ENCODE results near the gene ZFAND3. TPM values are rescaled to one million over a fixed set of nuclear protein-coding genes. Genes with fewer than 3 reads are reported as not detected.

ZFAND3 gene
- total and polyA plus RNA-seq, 2 donors (not counting 1 experiment from before 2014, with no cell fraction given), result 13.5 to 58.3 TPM

DNA sequence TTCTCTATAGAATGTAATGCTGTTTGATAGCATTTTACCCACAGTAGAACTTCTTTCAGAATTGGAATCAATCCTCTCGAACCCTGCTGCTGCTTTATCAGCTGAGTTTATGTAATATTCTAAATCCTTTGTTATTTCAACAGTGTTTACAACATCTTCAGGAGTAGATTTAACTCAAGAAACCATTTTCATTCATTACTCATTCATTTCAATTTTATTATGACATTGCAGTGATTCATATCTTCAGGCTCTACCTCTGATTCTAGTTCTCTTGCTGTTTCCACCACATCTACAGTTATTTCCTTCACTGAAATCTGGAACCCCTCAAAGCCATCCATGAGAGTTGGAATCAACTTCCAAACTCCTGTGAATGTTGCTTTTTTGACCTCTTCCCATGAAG lies 93.7 kb downstream of the ZFAND3 start:
- Mint-ChIP-seq H3K4me3 (no peak overlapping the region), H3K4me1 (peaks cover 55% of the 10 kb centered on the region), H3K9me3 (ENCODE audit: insufficient read depth) (no peaks in the 10 kb centered on the region), H3K27me3 (no peaks in the 10 kb centered on the region), H3K27ac (no peak overlapping the region)
- Histone ChIP-seq H3K4me3 (ENCODE audit: control extremely low read depth in 1 of 5, extremely low read depth in 1 of 5, insufficient read depth in 1 of 5, low read depth in 2 of 5, low read length in 4 of 5) (no peak overlapping the region), H3K27ac (ENCODE audit: low read length in 2 of 2) (no peak overlapping the region), H3K4me1 (ENCODE audit: control insufficient read depth in 2 of 2, insufficient read depth in 2 of 2, low read length in 2 of 2) (peaks cover 3 to 7% of the 10 kb centered on the region in 2 donors), H4K20me1 (ENCODE audit: control insufficient read depth, insufficient read depth, low read length, poor library complexity, severe bottlenecking) (peaks cover 42% of the 10 kb centered on the region), H3K27me3 (replicated peaks in 1 of 4; ENCODE audit: control extremely low read depth in 1 of 4, control insufficient read depth in 3 of 4, insufficient read depth in 4 of 4, low read length in 3 of 4) (no peaks in the 10 kb centered on the region), H3K36me3 (replicated peaks in 1 of 2; ENCODE audit: control extremely low read depth in 1 of 2, control insufficient read depth in 1 of 2, extremely low read depth in 1 of 2, insufficient read depth in 2 of 2, low read length in 1 of 2) (no peaks in the 10 kb centered on the region), H2AFZ (ENCODE audit: insufficient read depth, low read depth, low read length, poor library complexity, severe bottlenecking) (no peak overlapping the region), H3K4me2 (replicated peaks; ENCODE audit: low read depth, low read length, poor library complexity, severe bottlenecking) (no peak overlapping the region), H3K9ac (ENCODE audit: low read length) (no peak overlapping the region), H3K79me2 (ENCODE audit: control insufficient read depth, insufficient read depth, low read length) (peaks cover 92% of the 10 kb centered on the region), H3K9me3 (ENCODE audit: control extremely low read depth in 1 of 3, control insufficient read depth in 2 of 3, insufficient read depth in 1 of 3, low read length in 2 of 3) (no peaks in the 10 kb centered on the region)
- no peak for TF ChIP-seq CTCF (IDR thresholded peaks at IDR 0.05)
- TF ChIP-seq EZH2 (IDR thresholded peaks at IDR 0.05; ENCODE audit: borderline replicate concordance, insufficient read depth, low read depth, low read length, poor library complexity, severe bottlenecking), result no peak
- ChIA-PET CTCF (interaction anchor here (1.0 kb wide), 1 partner anchor 11 kb away, joined by 4 read pairs; no protein-coding TSS in a partner anchor), POLR2A (interaction anchor here (0.6 kb wide), 1 partner anchor 101 kb away, joined by 3 read pairs; no protein-coding TSS in a partner anchor)
- WGBS (ENCODE audit: insufficient coverage), result no CpG with 5 or more reads among the region's 1 CpG
- intact Hi-C loops (cut with micrococcal nuclease), result no loop called here
- DNase-seq, result no peak
- ATAC-seq (ENCODE audit: low read depth), result no peak

DNA sequence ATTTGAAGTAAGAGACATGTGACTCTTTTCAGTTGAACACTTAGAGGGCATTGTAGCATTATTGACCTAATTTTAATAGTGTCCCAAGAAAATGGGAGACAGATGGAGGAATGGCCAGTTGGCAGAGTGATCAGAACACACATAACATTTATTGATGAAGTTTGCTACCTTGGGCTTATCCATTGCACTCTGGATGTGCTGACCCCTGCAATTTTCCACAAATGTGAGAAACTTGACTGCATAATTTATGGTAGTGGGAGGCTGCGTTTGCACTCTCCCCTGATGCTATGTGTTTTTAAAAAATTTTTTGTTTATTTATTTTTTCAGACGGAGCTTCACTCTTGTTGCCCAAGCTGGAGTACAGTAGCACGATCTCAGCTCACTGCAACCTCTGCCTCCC lies 95.9 kb downstream of the ZFAND3 start:
- Histone ChIP-seq H3K36me3 (replicated peaks in 1 of 2; ENCODE audit: control extremely low read depth in 1 of 2, control insufficient read depth in 1 of 2, extremely low read depth in 1 of 2, insufficient read depth in 2 of 2, low read length in 1 of 2) (no peaks in the 10 kb centered on the region), H3K79me2 (ENCODE audit: control insufficient read depth, insufficient read depth, low read length) (peaks cover 96% of the 10 kb centered on the region), H2AFZ (ENCODE audit: insufficient read depth, low read depth, low read length, poor library complexity, severe bottlenecking) (no peak overlapping the region), H3K4me1 (ENCODE audit: control insufficient read depth in 2 of 2, insufficient read depth in 2 of 2, low read length in 2 of 2) (peaks cover 0 to 3% of the 10 kb centered on the region in 2 donors), H4K20me1 (ENCODE audit: control insufficient read depth, insufficient read depth, low read length, poor library complexity, severe bottlenecking) (peaks cover 56% of the 10 kb centered on the region), H3K4me2 (replicated peaks; ENCODE audit: low read depth, low read length, poor library complexity, severe bottlenecking) (no peak overlapping the region), H3K27ac (ENCODE audit: low read length in 2 of 2) (no peak overlapping the region), H3K4me3 (ENCODE audit: control extremely low read depth in 1 of 5, extremely low read depth in 1 of 5, insufficient read depth in 1 of 5, low read depth in 2 of 5, low read length in 4 of 5) (no peak overlapping the region), H3K27me3 (replicated peaks in 1 of 4; ENCODE audit: control extremely low read depth in 1 of 4, control insufficient read depth in 3 of 4, insufficient read depth in 4 of 4, low read length in 3 of 4) (no peaks in the 10 kb centered on the region), H3K9me3 (ENCODE audit: control extremely low read depth in 1 of 3, control insufficient read depth in 2 of 3, insufficient read depth in 1 of 3, low read length in 2 of 3) (no peaks in the 10 kb centered on the region), H3K9ac (ENCODE audit: low read length) (no peak overlapping the region)
- 100% methylated on average over 2 of the region's 3 CpGs for WGBS (ENCODE audit: insufficient coverage)
- intact Hi-C loops (cut with micrococcal nuclease), result no loop called here
- ATAC-seq (ENCODE audit: low read depth) (no peak), DNase-seq (no peak)
- TF ChIP-seq CTCF (IDR thresholded peaks at IDR 0.05) (no peak), EZH2 (IDR thresholded peaks at IDR 0.05; ENCODE audit: borderline replicate concordance, insufficient read depth, low read depth, low read length, poor library complexity, severe bottlenecking) (no peak)
- H3K27ac Mint-ChIP-seq, result no peak overlapping the region
- CTCF ChIA-PET, result no interaction called here
- peaks cover 56% of the 10 kb centered on the region for H3K4me1 Mint-ChIP-seq
- H3K4me3 Mint-ChIP-seq, result no peak overlapping the region
- no peaks in the 10 kb centered on the region for H3K27me3 Mint-ChIP-seq
- POLR2A ChIA-PET, result no interaction called here
- H3K9me3 Mint-ChIP-seq (ENCODE audit: insufficient read depth), result no peaks in the 10 kb centered on the region
